Measurements from ENCODE around the gene CCT8.
"Not testable (repeated sequence)": the region's sequence is repeated elsewhere in the genome, so short reads cannot be mapped to it uniquely, and the experiment has no call there.

The CCT8 gene

DNA sequence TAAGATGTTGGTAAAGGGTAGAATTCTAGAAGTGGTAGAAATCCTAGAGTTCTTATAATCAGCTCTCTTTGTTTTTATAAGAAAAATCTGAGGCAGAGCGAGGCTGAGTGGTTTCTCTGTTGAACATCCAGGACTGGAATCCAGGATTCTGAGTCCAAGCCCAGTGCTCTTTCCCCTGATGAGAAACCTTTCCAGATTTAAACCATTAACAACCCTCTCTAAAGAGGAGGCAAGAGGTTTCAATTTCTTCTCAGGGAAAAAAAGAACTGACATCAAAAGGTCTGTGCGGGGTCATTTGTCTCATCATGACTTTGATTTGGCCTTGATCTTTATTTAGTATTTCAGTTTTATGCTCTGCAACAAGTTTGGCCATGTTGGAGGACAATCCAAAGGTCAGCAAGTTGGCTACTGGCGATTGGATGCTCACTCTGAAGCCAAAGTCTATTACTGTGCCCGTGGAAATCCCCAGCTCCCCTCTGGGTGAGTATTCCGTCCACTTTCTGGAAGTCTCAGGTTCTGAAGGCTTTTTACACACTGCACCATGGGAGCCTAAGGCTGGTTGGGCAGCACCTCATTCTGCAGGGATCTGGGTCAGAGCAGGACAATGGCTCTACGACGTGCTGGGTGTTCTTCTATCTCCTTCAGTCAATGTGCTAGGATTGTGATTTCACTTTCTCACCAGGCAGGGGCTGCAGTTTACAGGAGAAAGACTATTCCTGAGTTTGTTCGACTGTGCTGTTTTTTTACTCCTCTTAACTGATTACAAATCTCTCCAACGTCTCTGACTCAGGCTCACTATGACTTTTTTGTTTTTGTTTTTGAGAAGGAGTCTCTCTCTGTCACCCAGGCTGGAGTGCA lies 18.9 kb upstream of the CCT8 start:
- Histone ChIP-seq H3K9ac (ENCODE audit: low read depth, low read length) (peak overlapping the region; percentile 0), H3K9me3 (replicated peaks; ENCODE audit: low read length) (no peaks in the 10 kb centered on the region), H3K4me3 (ENCODE audit: low read length) (no peak overlapping the region), H3K4me2 (ENCODE audit: low read length) (peak overlapping the region; percentile 11), H3K4me1 (ENCODE audit: control insufficient read depth, insufficient read depth, low read length) (peaks cover 27% of the 10 kb centered on the region), H3K27me3 (ENCODE audit: control insufficient read depth, insufficient read depth, low read length) (no peaks in the 10 kb centered on the region), H3K36me3 (ENCODE audit: insufficient read depth, low read length) (no peaks in the 10 kb centered on the region)

DNA sequence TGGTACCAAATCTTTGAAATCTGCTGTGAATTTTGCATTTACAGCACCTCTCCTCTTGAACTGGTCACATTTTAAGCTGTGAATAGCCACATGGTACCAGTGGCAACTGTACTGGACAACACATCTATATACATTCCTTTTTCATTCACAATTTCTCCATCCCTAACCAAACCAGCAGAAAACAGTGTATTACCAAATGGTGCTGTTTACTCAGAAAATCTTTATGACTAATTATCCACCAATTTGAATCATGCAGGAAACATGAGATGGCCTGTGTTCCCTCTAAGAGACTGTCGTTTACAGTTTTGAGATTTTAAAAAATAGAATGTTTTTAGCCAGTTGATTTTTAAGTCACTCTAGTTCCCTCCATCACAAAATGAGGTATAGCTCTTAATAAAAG lies 17.6 kb upstream of the CCT8 start:
- Histone ChIP-seq H3K9me3 (replicated peaks; ENCODE audit: low read length) (no peaks in the 10 kb centered on the region), H3K27me3 (ENCODE audit: control insufficient read depth, insufficient read depth, low read length) (no peaks in the 10 kb centered on the region), H3K4me1 (ENCODE audit: control insufficient read depth, insufficient read depth, low read length) (peaks cover 27% of the 10 kb centered on the region), H3K4me3 (ENCODE audit: low read length) (no peak overlapping the region), H3K4me2 (ENCODE audit: low read length) (peak overlapping the region; percentile 30), H3K36me3 (ENCODE audit: insufficient read depth, low read length) (no peaks in the 10 kb centered on the region), H3K9ac (ENCODE audit: low read depth, low read length) (peak overlapping the region; percentile 67)

DNA sequence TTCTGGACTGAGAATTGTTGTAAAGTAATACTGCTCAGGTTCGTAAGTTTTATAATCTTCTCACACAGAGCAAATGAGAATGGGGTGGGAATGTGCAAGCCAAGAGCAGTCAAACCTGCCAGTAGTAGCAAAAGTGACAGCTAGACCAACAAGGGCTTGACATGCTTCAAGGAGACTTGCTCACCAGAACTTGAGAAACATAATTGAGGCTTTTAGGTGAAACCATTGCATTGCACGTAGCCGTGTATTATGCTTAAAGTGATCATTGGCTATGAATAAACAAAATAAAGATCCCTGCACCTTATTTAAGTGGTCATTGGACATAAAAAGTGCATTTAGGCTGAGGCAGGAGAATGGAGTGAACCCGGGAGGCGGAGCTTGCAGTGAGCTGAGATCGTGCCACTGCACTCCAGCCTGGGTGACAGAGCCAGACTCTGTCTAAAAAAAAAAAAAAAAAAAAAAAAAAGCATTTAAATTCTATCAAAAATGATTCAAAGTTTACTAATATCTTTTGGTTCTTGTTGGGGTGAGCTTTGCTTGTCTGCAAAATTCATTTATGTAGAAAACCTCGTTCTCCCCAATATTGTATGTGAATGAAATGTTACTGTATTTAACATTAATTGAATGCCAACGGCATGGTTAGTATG lies 11.8 kb upstream of the CCT8 start:
- H3K9me3 ChIP-seq (replicated peaks; ENCODE audit: low read length) = no peaks in the 10 kb centered on the region

DNA sequence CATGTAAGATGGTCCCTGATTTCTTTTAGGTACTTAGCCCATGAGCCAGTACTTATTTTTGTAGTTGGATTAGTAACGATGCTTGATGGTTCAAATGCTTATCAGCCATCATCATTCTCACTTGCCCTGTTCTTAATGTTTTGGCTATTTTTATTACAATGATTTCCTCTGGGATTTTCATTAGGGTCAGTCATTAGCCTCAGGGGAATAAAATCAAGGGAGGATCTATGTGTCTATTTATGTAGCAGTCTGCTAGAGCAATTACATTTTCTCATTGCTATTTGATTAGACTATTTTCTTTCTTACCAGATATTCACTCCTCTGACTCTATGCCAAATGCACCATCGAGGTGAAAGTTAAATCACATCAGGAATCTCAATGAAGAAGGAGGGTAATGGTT lies 10.9 kb upstream of the CCT8 start:
- no peaks in the 10 kb centered on the region for H3K9me3 ChIP-seq (replicated peaks; ENCODE audit: low read length)
- no peaks in the 10 kb centered on the region for H3K4me1 ChIP-seq (ENCODE audit: control insufficient read depth, insufficient read depth, low read length)
- no peak overlapping the region for H3K9ac ChIP-seq (ENCODE audit: low read depth, low read length)
- no peak overlapping the region for H3K4me2 ChIP-seq (ENCODE audit: low read length)
- no peaks in the 10 kb centered on the region for H3K36me3 ChIP-seq (ENCODE audit: insufficient read depth, low read length)
- no peaks in the 10 kb centered on the region for H3K27me3 ChIP-seq (ENCODE audit: control insufficient read depth, insufficient read depth, low read length)
- H3K4me3 ChIP-seq (ENCODE audit: low read length) = no peak overlapping the region

More for the DNA sequence above, 11.8 kb upstream of the CCT8 start:
- no peak overlapping the region for H3K4me3 ChIP-seq (ENCODE audit: low read length)
- peaks cover 2% of the 10 kb centered on the region for H3K4me1 ChIP-seq (ENCODE audit: control insufficient read depth, insufficient read depth, low read length)
- H3K27me3 ChIP-seq (ENCODE audit: control insufficient read depth, insufficient read depth, low read length) = no peaks in the 10 kb centered on the region
- no peak overlapping the region for H3K4me2 ChIP-seq (ENCODE audit: low read length)
- H3K36me3 ChIP-seq (ENCODE audit: insufficient read depth, low read length) = no peaks in the 10 kb centered on the region
- no peak overlapping the region for H3K9ac ChIP-seq (ENCODE audit: low read depth, low read length)

DNA sequence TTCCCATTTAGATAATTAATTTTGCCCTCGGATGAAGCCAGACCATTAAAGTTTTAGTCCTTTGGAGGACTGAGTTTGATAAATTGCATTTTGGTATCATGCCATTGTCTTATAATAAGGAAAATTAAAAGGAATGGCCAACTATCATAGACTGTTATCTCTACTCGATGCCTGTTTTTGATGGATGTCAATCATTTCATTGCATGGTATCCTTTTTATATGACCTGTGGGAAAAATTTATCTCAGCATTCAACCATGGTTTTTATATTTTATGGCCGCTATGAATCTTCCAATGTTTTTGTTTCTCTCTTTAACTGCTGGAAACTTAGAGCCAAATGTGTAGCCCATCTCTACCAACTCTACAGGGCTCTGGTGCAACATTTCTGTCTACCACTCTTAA lies 9.9 kb upstream of the CCT8 start:
- Histone ChIP-seq H3K9ac (ENCODE audit: low read depth, low read length) (no peak overlapping the region), H3K4me2 (ENCODE audit: low read length) (no peak overlapping the region), H3K27me3 (ENCODE audit: control insufficient read depth, insufficient read depth, low read length) (no peaks in the 10 kb centered on the region), H3K9me3 (replicated peaks; ENCODE audit: low read length) (no peaks in the 10 kb centered on the region), H3K4me1 (ENCODE audit: control insufficient read depth, insufficient read depth, low read length) (no peaks in the 10 kb centered on the region), H3K4me3 (ENCODE audit: low read length) (no peak overlapping the region), H3K36me3 (ENCODE audit: insufficient read depth, low read length) (no peaks in the 10 kb centered on the region)

DNA sequence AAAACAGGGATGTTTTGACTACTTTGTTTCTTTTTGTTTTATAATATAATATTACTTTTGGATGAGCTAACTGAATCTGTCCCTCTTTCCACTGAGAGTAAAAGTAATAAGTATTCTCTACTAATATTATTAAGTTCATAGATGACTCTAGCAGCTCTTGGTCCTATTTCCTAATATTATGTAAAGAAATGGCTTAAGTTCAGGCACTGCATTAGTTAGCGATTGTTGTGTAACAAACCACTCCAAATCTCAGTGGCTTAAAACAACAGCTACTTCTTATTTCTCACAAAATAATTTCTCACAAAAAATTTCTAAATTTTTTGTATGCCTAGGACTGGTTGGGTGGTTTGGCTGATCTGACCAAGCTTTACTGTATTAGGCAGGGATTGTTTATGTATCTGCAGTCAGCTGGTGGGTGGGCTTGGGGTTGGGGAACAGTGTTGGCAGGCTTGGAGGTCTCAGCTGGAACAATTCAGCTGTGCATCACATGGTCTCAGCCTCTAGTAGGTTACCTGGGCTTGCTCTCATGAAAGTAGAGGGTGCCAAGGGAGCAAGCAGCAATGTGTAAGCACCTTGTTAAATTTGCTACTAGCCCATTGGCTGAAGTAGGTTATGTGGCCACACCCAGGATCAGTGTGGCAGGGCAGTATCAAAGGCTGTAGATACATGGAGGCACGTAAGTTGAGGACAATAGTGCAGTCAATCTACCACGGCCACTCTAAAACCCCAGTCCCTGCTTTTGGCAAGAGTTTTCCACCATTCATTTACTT lies 8.8 kb upstream of the CCT8 start:
- Histone ChIP-seq H3K4me3 (ENCODE audit: low read length) (no peak overlapping the region), H3K9me3 (replicated peaks; ENCODE audit: low read length) (no peaks in the 10 kb centered on the region), H3K36me3 (ENCODE audit: insufficient read depth, low read length) (no peaks in the 10 kb centered on the region), H3K4me2 (ENCODE audit: low read length) (no peak overlapping the region), H3K9ac (ENCODE audit: low read depth, low read length) (no peak overlapping the region), H3K27me3 (ENCODE audit: control insufficient read depth, insufficient read depth, low read length) (no peaks in the 10 kb centered on the region), H3K4me1 (ENCODE audit: control insufficient read depth, insufficient read depth, low read length) (peaks cover 4% of the 10 kb centered on the region)

DNA sequence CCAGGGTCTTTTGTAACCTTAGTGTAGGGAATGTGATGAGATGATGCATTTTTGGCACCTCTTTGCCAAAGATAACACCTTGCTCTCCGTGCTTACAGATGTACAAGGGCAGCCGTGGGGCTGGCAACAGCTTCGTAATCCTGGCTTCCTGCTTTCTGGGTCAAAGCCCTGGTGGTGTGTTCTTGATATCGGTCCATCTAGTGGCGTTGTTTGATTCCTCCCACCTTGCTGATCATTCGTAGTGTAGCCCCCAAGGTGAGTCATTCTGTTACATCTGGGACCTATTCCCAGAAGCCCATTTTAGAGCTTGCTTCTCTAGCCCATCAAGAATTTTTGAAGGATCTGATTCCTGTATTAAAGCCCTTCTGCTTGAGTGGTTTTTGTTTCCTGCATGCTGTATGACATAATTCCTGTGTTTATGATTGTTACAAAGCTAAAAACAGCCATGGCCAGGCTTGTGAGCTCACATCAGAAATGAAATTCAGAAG lies 7.0 kb upstream of the CCT8 start:
- Histone ChIP-seq H3K9me3 (replicated peaks; ENCODE audit: low read length) (no peaks in the 10 kb centered on the region), H3K27me3 (ENCODE audit: control insufficient read depth, insufficient read depth, low read length) (no peaks in the 10 kb centered on the region), H3K36me3 (ENCODE audit: insufficient read depth, low read length) (no peaks in the 10 kb centered on the region), H3K4me2 (ENCODE audit: low read length) (no peak overlapping the region), H3K4me3 (ENCODE audit: low read length) (no peak overlapping the region), H3K9ac (ENCODE audit: low read depth, low read length) (no peak overlapping the region), H3K4me1 (ENCODE audit: control insufficient read depth, insufficient read depth, low read length) (peaks cover 4% of the 10 kb centered on the region)

DNA sequence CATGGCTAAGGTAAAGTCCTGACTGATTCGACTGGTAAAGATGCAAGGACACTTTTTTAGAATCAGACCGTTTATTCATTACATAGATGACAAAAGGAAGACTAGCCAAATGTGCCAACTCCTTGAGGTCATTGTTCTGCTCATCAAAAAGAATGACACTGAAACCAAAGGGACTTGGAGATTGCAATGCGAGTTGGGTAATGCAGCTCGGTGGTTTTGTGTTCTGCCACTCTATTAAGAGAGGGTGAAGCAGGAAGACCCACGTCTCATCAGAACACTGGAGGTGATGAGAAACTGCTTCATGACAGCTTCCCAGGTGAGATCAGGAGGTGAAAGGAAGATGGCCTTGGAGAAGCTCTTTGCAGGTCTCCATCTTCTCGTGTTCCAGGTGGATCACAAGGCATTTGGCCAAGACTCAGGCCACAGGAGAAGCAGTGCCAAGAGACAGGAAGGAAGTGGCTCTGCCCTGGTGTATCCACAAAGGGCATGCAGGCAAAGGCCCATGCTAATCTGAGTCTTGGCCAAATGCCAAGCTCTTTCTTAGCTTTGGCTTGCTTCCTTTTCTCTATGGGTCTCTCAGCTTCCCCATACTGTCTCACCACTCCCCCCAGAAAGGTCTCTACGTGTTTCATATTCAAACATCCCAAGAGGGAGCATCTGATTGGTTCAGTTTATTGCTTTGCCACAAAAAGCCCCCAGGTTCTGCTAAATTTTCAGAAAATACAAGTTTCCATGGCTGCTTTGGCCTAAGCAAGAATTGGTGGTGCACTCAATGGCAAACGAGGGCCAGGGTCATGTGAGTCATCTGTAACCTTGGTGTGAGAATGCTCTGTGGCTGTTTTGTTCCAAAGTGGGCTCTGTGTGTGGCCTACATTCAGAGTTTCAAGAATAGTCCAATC lies 5.7 kb upstream of the CCT8 start:
- H3K4me2 ChIP-seq (ENCODE audit: low read length) = no peak overlapping the region
- no peaks in the 10 kb centered on the region for H3K36me3 ChIP-seq (ENCODE audit: insufficient read depth, low read length)
- H3K9ac ChIP-seq (ENCODE audit: low read depth, low read length) = no peak overlapping the region
- no peaks in the 10 kb centered on the region for H3K9me3 ChIP-seq (replicated peaks; ENCODE audit: low read length)
- H3K4me3 ChIP-seq (ENCODE audit: low read length) = no peak overlapping the region
- H3K4me1 ChIP-seq (ENCODE audit: control insufficient read depth, insufficient read depth, low read length) = peaks cover 4% of the 10 kb centered on the region
- H3K27me3 ChIP-seq (ENCODE audit: control insufficient read depth, insufficient read depth, low read length) = no peaks in the 10 kb centered on the region

DNA sequence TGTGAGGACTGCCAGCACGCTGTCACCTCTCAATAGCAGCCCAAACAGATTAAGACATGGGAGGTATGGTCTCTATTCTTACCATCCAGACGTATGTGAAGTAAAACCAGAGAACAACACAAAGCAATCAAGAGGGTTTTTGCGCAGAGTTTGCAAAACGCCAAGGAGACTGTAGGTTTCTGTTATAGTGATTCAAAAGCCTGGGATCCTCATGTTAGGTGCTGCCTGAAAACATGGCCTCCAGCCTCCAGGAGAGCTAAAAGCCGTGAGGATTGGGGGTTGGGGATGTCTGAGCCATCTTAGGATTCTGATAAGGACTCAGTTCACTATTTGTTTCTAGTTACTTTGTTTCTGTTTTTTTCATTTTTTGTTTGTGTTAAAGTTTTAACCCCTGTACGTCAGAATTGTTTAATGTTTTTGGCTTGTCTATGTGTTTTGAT lies 4.2 kb upstream of the CCT8 start:
- H3K27me3 ChIP-seq (ENCODE audit: control insufficient read depth, insufficient read depth, low read length) = no peaks in the 10 kb centered on the region
- peak overlapping the region; percentile 62 for H3K4me3 ChIP-seq (ENCODE audit: low read length)
- H3K4me2 ChIP-seq (ENCODE audit: low read length) = peak overlapping the region; percentile 69
- H3K36me3 ChIP-seq (ENCODE audit: insufficient read depth, low read length) = no peaks in the 10 kb centered on the region
- no peaks in the 10 kb centered on the region for H3K9me3 ChIP-seq (replicated peaks; ENCODE audit: low read length)
- peak overlapping the region; percentile 75 for H3K9ac ChIP-seq (ENCODE audit: low read depth, low read length)
- peaks cover 4% of the 10 kb centered on the region for H3K4me1 ChIP-seq (ENCODE audit: control insufficient read depth, insufficient read depth, low read length)

DNA sequence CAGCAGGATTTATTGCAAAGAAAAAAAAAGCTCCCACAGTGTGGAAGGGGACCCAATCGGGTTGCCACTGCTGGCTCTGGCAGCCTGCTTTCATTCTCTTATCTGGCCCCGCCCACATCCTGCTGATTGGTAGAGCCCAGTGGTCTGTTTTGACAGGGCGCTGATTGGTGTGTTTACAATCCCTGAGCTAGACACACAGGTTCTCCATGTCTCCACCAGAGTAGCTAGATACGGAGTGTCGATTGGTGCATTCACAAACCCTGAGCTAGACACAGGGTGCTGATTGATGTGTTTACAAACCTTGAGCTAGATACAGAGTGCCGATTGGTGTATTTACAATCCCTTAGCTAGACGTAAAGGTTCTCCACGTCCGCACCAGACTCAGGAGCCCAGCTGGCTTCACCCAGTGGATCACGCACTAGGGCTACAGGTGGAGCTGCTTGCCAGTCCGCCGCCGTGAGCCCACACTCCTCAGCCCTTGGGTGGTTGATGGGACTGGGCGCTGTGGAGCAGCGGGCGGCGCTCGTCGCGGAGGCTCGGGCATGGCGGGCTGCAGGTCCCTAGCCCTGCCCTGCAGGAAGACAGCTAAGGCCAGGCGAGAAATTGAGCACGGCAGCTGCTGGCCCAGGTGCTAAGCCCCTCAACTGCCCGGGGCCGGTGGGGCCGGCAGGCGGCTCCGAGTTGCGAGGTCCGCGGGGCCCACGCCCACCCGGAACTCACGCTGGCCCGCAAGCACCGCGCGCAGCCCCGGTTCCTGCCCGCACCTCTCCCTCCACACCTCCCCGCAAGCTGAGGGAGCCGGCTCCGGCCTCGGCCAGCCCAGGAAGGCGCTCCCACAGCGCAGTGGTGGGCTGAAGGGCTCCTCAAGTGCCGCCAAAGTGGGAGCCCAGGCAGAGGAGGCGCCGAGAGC lies 3.5 kb upstream of the CCT8 start:
- Histone ChIP-seq H3K4me3 (ENCODE audit: low read length) (peak overlapping the region; percentile 62), H3K9ac (ENCODE audit: low read depth, low read length) (peak overlapping the region; percentile 75), H3K4me2 (ENCODE audit: low read length) (peak overlapping the region; percentile 69)
- not testable (repeated sequence) for H3K27me3 ChIP-seq (ENCODE audit: control insufficient read depth, insufficient read depth, low read length); H3K4me1 ChIP-seq (ENCODE audit: control insufficient read depth, insufficient read depth, low read length); H3K9me3 ChIP-seq (replicated peaks; ENCODE audit: low read length); H3K36me3 ChIP-seq (ENCODE audit: insufficient read depth, low read length)
